NCI-H1092 treated with DMSO at 0.1 percent for 48 hours (cell line): ENCODE data around the gene HOXB7.

Experiments
- DNase-seq: peaks from one replicate; lab custom pipeline; 2025; lab: John Stamatoyannopoulos, UW

HOXB7 gene

DNA sequence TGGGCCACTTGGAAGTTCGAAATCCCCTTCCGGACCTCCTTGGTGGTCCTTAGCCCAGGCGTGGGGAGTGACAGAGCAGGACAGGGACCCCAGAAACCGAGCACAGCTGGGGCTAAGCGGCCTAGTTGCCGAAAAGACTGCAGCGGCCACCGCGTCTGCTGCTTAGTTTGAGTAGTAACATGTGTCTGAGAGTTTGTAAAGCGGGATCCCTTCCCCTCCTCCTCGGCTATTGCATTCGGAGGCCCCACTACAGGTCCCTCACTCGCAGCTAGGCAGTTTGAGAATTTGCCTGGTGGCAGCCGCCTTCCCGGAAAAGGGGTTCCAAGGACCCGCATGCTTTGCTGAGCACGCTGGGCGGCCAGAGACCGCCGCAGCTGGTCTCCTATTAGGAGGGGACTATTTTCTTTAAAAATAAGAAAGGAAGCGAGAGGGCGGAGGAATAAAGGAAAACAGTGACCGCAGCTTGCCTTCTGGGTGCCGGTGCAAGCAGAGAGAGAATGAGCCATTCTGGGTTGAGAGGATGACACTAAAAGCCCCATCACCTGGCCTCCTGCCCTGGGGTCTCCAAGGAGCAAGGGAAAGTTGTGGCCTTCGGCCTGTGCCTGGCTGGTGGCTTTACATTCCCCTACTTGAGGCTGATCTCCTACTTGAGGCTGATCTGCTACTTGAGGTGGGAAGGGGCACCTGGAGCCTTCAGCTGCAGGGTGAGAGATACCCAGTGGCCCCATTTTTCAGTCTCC is 16.1 kb downstream of the HOXB7 start:
- no peak for DNase-seq

GRCh38 chr17:48593840-48594537 is 16.8 kb downstream of the HOXB7 start:
- DNase-seq: peak; percentile 99

DNA sequence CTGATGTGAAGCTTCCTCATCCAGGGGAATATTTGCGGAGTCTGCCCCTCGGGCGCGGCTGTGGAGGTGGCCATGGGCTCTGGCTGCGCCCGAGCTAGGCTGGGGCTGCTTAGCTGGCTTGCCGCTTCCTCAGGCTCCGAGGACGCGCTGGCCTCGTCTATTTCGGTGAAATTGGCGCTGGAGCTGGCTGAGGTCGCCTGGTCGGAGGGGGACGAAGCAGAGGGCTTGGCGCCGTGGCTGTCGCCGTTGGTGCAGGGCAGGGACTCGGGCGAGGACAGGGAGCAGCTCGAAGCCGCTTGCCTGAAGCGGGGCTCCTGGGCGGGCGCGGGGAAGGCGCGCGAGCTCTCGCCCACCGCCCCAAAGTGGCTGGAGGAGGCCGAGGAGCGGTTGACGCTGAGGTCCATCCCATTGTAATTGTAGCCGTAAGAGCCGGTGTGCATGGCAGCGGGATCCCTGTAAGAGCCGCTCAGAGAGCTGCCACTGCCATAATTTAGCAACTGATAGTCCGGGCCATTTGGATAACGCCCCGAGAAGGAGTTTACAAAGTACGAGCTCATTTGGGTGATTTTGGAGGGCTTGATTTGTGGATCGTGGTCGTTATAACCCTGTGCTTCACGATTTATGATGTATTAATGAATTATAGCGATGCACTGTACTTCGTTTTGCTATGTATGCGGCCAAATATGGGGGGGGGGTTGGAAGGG is 17.5 kb downstream of the HOXB7 start, which contains the start of gene HOXB5:
Gene HOXB5, minus strand, starts transcription at position 654 of the 704 bp plus-strand sequence. Its CDS starts 97 bp downstream, at position 557.
- DNase-seq: no peak

GRCh38 chr17:48592577-48592976 is 18.2 kb downstream of the HOXB7 start:
- no peak for DNase-seq

GRCh38 chr17:48592057-48592514 is 18.7 kb downstream of the HOXB7 start:
- DNase-seq: no peak

DNA sequence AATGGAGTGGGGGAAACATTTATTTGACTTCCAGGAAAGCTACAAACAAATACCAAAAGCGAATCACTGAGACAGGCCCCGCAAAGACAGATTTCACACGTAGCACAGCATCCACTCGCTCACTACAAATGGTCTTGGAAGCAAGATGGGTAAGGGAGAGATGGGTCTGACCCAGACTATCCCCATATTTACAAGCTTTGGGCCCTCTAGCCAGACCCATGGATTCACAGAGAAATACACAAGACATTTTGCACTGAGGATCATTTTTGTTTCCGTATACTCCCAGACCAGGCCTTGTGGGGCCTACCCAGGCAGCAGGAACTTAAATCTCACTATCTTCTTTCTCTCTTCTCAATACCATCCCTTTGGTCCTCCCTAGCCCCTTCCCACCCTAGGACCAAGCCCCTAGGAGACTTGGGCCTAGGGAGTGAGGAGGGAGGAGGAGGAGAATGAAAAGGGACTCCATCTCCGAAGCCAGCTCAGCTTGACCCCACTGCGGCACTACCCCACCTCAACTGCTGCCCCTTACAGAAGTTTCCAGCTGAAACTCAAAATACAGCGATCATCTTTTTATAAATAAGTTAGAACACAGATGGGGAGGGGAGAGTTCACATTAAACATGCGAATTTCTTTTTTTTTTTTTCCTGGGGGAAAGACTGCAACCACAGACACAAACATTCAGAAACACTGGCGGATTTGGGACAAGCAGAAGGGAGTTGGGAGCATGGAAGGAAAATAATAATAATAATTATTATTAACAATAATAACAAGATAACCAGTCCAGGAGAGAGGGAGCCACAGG is 19.4 kb downstream of the HOXB7 start:
- no peak for DNase-seq

DNA sequence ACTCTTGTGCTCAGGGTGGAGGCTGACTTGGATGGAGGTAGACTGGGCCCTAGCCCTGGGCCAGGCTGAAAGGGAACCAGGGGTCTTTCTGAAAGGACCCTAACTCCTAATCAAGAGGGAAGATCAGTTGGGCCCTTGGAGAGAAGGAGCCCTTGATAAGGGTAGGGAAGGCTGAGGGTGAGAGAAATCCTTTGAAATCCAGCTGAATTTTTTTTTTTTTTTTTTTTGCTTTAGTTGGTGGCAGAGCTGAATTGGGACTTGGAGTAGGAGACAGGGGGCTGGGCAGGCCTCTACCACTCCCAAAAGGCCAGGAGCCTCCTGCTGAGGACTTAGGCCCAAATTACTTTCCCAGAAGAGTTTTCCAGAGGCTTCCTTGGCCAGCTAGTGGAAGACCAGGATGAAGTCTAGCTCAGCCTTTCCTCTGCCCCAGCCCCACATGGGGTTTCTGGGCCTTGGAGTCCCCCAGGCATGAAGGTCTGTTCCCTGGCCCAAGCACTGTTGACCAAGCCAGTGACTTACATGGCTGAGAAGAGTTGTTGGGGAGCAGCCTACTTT is 20.1 kb downstream of the HOXB7 start:
- DNase-seq: no peak

DNA sequence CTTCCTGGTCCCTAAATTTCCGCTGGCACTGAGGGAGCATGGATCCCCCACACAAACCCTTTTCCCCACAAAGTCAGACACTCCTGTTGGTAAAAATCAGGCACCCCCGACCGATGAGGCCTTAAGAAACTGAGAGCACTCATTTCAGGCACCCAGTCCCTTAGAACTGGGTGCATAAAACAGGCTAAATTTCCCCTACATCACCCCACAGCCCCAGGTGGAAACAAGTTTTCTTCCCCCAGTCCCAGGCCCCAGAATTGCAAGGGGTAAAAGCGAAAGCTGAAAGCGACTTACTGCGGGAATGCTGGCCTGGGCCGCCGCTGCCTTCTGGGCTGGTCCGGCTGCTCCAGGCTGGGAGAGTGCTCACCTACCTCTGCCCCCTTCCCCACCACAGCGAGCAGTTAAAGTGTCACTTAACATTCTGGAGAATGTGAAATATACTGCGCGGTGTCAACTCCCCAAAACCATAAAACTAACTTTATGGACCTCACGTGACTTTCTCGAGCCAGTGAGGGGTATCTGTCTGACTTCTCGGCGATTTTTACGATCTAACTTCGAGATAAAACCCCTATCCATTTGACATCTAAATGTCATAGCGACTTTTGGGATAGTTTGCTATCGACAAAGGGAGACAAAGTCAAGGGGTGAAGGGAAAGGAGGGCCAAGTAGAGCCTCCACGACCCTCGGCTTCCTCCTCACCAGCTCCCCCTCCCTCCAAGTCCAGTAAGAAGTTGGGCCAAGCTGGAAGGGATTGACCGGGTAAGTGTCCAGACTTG is 20.8 kb downstream of the HOXB7 start, which contains the start of gene HOXB3:
Gene HOXB3, minus strand, starts transcription at position 411 of the 776 bp plus-strand sequence. CDS start 37,767 bp downstream, outside the sequence.
- no peak for DNase-seq

GRCh38 chr17:48589060-48589830 is 21.6 kb downstream of the HOXB7 start:
- DNase-seq: no peak

DNA sequence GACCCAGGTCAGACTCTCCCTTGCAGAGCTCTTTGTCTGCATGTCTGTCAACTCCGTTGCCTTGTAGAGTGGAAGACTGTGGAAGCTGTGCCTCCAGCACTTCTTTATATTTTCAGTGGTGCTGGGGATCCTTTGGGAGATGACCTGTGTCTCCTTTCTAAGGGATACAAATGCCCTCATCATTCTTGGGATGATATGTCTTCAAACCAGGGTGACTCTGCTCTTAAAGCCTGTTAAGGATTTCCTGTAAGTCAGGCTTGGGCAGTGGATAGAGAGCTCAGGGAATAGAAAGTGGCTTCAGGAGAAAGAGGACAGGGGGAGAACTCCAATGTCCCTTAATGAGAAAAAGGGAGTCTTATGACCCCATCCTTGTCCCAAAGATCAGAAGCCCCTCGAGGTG is 22.3 kb downstream of the HOXB7 start:
- no peak for DNase-seq

GRCh38 chr17:48588074-48588415 is 22.8 kb downstream of the HOXB7 start:
- DNase-seq: no peak

DNA sequence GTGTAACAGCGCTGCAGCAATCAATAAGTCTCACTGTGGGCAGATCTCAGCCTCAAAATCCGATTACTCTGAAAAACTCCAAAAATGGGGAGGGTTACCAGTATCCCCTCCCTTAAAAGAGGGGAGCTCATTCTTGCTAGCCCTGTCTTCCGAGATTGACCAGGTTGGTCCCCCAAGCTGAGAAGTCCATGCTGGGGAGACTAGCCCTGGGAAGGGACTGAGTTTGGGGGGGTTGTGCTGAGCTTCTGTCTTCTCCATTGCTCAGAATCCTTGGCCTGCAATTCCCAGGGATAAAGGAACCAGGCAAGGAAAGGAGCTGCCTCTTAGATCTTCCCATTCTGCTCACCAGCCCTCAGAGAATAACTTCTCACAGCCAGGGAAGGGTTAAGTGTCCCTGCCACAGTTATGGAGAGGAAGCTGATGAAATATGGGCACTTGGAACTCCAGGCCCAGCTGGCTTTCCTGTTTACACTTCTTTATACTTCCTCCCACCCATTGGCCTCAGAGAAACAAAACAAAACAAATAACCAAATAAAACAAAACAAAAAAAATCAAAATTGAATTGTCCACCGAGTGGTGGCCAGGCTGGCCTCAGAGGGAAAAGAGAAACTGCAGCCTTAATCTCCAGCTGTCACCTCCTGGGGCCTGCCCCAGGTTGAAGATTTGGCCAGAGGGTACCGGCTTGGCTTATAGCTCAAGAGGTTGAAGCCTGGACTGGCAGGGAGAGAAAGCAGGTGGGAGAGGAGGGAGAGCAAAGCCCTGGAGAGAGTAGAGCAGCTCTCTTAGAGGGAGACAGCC is 23.3 kb downstream of the HOXB7 start:
- peak; percentile 98 for DNase-seq

DNA sequence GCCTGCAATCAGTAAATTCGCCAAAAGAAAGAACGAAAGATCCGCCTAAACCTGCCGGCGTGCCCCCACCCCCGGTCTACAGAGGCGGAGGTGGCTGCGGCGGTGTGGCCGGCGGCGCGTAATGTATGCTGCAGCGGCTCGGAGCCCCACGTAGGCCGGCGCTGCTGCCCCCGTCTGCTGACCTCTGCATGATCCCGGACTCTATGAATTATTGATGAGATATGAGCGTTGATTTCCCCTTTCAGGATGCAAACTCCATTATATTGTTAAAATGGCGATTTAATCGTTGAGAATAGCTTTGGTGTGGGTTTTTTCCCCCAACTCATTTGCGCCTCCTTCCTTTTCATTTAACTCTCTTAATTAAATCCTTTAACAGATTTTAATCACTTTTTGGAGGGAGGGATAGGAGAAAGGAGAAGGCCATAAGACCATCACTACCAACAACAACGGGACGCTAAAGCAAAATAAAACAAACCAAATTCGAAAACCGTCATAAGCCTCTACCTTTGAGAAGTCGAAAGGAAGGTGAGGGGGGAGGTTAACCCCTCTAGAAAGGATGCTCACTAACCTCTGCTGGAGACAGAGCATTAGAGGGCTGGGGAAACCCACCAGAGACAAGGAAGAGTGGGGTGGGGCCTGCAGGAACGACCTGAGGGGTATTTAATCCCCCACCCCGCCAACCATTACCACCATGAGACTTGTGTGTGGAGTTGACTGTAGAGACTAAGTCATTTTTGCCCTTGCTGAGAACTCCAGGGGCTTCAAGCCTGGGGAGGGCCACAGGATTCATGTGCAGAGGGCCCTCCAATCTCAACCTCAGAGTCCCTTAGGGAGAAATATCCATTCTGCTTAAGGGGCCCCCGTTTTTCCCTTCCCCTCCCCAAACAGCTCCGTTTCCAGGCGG is 24.2 kb downstream of the HOXB7 start:
- no peak for DNase-seq

GRCh38 chr17:48584223-48584741 is 26.5 kb downstream of the HOXB7 start:
- DNase-seq: no peak

DNA sequence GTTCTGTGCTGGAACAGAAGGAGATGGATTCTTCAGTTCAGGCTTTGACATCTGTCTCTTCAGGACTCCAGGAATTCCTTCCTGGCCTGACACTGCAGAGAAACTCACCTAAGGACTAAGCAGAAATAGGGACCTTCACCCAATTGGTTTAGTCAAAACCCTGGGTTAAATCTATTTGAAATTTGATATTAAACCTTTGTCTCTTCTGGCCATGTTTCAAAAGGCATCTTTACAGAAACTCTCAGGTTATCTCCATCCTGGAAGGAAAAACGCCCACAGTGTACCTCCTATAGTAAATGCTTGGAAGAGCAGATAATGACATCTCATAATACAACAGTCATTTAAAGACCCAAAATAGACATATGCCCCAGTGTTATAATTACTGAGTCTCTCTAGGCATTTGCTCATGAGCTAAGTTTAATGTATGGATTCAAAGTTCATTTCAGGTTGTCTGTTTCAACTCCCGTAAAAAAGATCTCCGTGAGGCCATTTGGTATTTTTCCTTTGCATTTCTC is 27.1 kb downstream of the HOXB7 start:
- DNase-seq: no peak

DNA sequence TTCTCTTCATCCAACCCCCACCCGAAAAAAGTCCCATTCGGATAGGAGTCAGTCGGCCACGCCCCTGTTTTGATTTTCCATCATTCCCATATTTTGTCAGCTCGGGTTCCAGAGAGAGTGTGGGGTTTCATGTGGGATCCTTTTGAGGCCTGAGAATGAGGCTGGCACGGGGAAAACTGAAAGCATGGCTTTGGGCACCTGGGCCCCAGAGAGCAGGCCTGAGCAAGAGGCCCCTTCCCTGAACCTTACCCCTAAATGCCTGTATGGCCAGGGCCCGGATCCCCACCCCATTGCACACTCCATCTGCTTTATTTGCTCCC is 28.1 kb downstream of the HOXB7 start:
- no peak for DNase-seq

DNA sequence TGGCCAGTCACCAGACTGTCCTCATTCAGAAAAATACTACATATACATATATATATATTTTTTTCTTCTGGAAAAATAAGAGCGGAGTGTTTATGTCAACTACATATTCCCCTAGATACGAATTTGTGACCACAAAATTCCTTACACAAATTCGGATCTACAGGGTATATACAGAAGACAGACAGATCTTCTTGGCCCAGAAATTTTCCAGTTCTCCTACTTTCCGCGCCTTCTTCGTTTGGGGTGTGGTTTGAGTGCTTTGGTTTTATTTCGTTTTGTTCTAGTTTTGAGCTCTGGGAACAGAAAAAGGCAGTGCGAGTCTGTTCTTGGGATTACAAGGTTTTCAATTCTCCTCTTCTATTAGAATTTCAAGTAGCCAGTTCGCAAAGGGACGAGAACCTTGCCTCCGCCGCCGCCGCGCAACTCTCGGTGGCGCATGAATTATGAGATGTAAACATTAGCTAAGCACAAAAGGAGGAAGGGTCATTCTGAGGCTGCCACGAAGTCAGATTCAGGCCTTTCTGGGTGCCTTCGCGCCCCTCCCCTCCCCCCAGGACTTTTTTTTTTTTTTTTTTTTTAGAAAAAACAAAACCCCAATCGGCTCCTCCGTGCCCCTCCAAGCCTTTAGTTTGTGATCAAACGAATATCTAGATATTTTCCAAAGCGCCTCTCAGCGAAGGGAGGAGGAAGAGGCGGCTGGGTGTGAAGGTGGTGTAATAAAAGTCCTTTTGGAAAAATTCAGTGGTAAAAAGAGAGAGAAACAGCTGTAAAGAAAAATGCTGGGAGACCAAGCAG is 30.9 kb downstream of the HOXB7 start:
- no peak for DNase-seq
